HepG2 (cell line): ENCODE measurements around the gene UBB. TPM values are rescaled to one million over a fixed set of nuclear protein-coding genes. Genes with fewer than 3 reads are reported as not detected.

Experiments used
- KAT7 ChIP-seq: IDR thresholded peaks from 2 replicates; pipeline ENCODE4 v1.6.1; 2018; ENCODE audit warnings: borderline replicate concordance, missing compliant biosample characterization
- NRL ChIP-seq: sonication (generic); formaldehyde crosslinking; IDR thresholded peaks from 2 replicates; pipeline ENCODE4 v1.5.0; 2020; ENCODE audit warnings: missing genetic modification reagents, mild to moderate bottlenecking, moderate library complexity, borderline replicate concordance
- PAF1 ChIP-seq: IDR thresholded peaks from 2 replicates; pipeline ENCODE4 v1.6.1; 2016; ENCODE audit warnings: missing genetic modification reagents, missing compliant biosample characterization
- RBM22 ChIP-seq: fragments of 200-400 bp; formaldehyde crosslinking; optimal IDR thresholded peaks from 2 replicates; pipeline ENCODE3; 2017; ENCODE audit warnings: mild to moderate bottlenecking, low read length, moderate library complexity
- RORA ChIP-seq: sonication (generic); formaldehyde crosslinking; IDR thresholded peaks from 2 replicates; pipeline ENCODE4 v1.5.0; 2020; ENCODE audit warnings: mild to moderate bottlenecking, missing genetic modification reagents, moderate library complexity
- ZNF484 ChIP-seq: sonication (generic); formaldehyde crosslinking; IDR thresholded peaks from 2 replicates; pipeline ENCODE4 v1.5.1; 2020; ENCODE audit warnings: mild to moderate bottlenecking, low read depth, missing genetic modification reagents, borderline replicate concordance
- ZNF75D ChIP-seq: sonication (generic); formaldehyde crosslinking; IDR thresholded peaks from 2 replicates; pipeline ENCODE4 v1.8.1; 2023; ENCODE audit warnings: missing genetic modification reagents, mild to moderate bottlenecking, borderline replicate concordance
- ZNF850 ChIP-seq: sonication (generic); formaldehyde crosslinking; conservative IDR thresholded peaks from 2 replicates; pipeline ENCODE4 v1.9.0; 2021; ENCODE audit warnings: mild to moderate bottlenecking, missing genetic modification reagents
- polyA plus RNA-seq, 8 experiments: library from polyadenylated mRNA; depleted of rRNA in 3 of 8; stranded (reverse) in 7 of 8; unstranded in 1 of 8; fragments of >200 nt; fragmentation: Illumina TruSeq in 4 of 8; extraction: Trizol in 4 of 8; gene quantifications; 2 replicates each; pipeline versions ENCODE4 v1.2.1 to v1.2.3, GENCODE V29; 2011 to 2016; ENCODE audit warnings: low read depth in 4 of 8, missing spikeins in 1 of 8, mixed read lengths in 1 of 8; ENCODE audit not compliant: insufficient read depth in 1 of 8
- total RNA-seq, 5 experiments: library from RNA; depleted of rRNA; stranded (reverse); fragments of >200 nt; fragmentation: Illumina TruSeq; extraction: Trizol; gene quantifications; 2 replicates each; pipeline ENCODE4 v1.2.3, GENCODE V29; 2016; ENCODE audit warnings: low read depth in 1 of 5
- TF ChIP-seq, protein P1 (sequence below): sonication (generic); formaldehyde crosslinking; IDR thresholded peaks from 2 replicates; pipeline ENCODE4 v1.4.0; 2020; ENCODE audit warnings: mild to moderate bottlenecking, missing genetic modification reagents
- TF ChIP-seq, protein P2 (sequence below): sonication (generic); formaldehyde crosslinking; IDR thresholded peaks from 2 replicates; pipeline ENCODE4 v1.5.0; 2020; ENCODE audit warnings: missing genetic modification reagents, mild to moderate bottlenecking, borderline replicate concordance

Gene UBB
- total and polyA plus RNA-seq, 2 of the 13 experiments (the other 11 are each of a cell fraction or from before 2014, with no cell fraction given): 1,130 to 2,066 TPM

DNA sequence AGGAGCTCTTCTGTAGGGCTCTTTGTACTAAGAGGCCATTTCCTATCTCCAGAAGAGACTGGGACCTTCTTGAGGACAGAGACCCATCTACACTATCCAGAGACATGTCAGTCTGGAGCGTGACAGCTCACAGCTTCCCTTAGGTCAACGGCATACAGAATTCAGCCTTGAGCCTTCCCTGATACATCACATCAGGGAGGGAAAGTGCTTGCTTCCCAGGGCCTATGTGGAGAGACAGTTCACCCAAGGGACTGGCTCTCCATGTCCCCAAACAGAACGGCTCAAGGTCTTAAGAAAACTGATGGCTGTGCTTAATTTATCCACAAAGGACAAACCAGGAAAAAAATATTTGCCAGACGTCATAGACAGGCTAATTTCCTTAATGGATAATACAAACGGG lies 35.3 kb upstream of the UBB start (continued):
- TF ChIP-seq, protein P1, sequence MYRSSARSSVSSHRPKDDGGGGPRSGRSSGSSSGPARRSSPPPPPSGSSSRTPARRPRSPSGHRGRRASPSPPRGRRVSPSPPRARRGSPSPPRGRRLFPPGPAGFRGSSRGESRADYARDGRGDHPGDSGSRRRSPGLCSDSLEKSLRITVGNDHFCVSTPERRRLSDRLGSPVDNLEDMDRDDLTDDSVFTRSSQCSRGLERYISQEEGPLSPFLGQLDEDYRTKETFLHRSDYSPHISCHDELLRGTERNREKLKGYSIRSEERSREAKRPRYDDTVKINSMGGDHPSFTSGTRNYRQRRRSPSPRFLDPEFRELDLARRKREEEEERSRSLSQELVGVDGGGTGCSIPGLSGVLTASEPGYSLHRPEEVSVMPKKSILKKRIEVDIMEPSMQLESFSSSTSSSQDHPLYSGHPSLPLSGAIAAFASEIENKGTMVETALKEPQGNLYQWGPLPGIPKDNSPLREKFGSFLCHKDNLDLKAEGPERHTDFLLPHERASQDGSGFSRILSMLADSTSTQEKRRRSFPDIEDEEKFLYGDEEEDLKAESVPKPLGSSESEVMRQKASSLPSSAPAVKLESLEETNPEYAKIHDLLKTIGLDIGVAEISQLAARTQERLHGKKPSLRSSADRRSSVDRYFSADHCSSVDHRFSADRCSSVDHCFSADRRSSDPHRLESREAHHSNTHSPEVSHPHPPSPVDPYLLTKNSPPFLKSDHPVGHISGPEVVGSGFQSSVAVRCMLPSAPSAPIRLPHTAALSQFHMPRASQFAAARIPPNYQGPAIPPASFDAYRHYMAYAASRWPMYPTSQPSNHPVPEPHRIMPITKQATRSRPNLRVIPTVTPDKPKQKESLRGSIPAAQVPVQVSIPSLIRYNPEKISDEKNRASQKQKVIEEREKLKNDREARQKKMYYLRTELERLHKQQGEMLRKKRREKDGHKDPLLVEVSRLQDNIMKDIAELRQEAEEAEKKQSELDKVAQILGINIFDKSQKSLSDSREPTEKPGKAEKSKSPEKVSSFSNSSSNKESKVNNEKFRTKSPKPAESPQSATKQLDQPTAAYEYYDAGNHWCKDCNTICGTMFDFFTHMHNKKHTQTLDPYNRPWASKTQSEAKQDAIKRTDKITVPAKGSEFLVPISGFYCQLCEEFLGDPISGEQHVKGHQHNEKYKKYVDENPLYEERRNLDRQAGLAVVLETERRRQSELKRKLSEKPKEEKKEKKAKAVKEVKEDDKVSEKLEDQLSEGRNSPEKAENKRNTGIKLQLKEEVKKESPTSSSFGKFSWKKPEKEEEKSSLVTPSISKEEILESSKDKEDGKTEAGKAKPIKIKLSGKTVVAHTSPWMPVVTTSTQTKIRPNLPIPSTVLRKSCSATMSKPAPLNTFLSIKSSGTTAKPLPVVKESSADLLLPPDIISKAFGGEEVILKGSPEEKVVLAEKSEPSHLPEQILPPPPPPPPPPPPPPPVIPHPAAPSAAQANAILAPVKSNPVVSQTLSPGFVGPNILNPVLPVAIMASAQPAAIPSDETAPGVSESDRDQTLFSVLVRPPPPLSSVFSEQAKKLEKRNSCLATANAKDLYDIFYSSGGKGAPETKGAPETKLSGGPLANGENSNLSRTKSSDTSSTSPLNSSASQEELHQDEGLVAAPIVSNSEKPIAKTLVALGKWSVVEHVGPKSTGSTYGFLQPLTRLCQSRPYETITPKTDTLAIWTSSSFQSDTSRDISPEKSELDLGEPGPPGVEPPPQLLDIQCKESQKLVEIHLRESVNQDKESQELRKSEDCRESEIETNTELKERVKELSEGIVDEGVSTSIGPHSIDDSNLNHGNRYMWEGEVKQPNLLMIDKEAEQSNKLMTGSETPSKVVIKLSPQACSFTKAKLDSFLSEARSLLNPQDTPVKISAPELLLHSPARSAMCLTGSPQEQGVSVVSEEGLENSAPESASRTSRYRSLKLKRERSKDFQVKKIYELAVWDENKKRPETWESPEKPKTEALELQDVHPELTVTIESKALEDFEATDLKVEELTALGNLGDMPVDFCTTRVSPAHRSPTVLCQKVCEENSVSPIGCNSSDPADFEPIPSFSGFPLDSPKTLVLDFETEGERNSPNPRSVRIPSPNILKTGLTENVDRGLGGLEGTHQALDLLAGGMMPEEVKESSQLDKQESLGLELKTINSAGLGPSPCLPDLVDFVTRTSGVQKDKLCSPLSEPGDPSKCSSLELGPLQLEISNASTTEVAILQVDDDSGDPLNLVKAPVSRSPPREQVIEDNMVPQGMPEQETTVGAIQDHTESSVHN (CRISPR knock-in tag): no peak
- TF ChIP-seq PAF1 (0 out of 2 replicates have a peak, but pooled peaks have one; percentile 37), ZNF75D (CRISPR knock-in tag) (no peak), KAT7 (CRISPR knock-in tag) (no peak), RBM22 (peak; percentile 80), RORA (CRISPR knock-in tag) (no peak), NRL (CRISPR knock-in tag) (no peak), ZNF484 (no peak), ZNF850 (CRISPR knock-in tag) (no peak)
- TF ChIP-seq, protein P2, sequence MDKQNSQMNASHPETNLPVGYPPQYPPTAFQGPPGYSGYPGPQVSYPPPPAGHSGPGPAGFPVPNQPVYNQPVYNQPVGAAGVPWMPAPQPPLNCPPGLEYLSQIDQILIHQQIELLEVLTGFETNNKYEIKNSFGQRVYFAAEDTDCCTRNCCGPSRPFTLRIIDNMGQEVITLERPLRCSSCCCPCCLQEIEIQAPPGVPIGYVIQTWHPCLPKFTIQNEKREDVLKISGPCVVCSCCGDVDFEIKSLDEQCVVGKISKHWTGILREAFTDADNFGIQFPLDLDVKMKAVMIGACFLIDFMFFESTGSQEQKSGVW: no peak
